Skeletal muscle tissue (tissue), 4 donors: ENCODE data around the gene ZNF513. TPM values are rescaled to one million over a fixed set of nuclear protein-coding genes. Genes with fewer than 3 reads are reported as not detected.
"Not testable (repeated sequence)": the region's sequence is repeated elsewhere in the genome, so short reads cannot be mapped to it uniquely, and the experiment has no call there.

Experiments used
- H3K27ac ChIP-seq: one replicate; pipeline ENCODE4 v1.7.0; 2013; ENCODE audit warnings: mild to moderate bottlenecking, low read depth, low read length, inconsistent platforms
- H3K27me3 ChIP-seq, 3 donors: one replicate each; pipeline ENCODE4 v1.7.0; 2013; ENCODE audit warnings: low read length in 3 of 3; ENCODE audit not compliant: control insufficient read depth in 3 of 3, insufficient read depth in 3 of 3
- H3K36me3 ChIP-seq, 3 donors: one replicate each; pipeline ENCODE4 v1.7.0; 2013; ENCODE audit warnings: low read length in 3 of 3; ENCODE audit not compliant: control insufficient read depth in 3 of 3, insufficient read depth in 3 of 3
- H3K4me1 ChIP-seq, 3 donors: one replicate each; pipeline ENCODE4 v1.7.0; 2013; ENCODE audit warnings: low read length in 3 of 3, mild to moderate bottlenecking in 3 of 3; ENCODE audit not compliant: control insufficient read depth in 3 of 3, insufficient read depth in 3 of 3
- H3K4me3 ChIP-seq, 3 donors: one replicate each; pipeline ENCODE4 v1.7.0; 2013; ENCODE audit warnings: low read length in 3 of 3
- H3K9ac ChIP-seq, 3 donors: one replicate each; pipeline ENCODE4 v1.7.0; 2013; ENCODE audit warnings: low read length in 3 of 3, mild to moderate bottlenecking in 3 of 3, moderate library complexity in 2 of 3, low read depth in 1 of 3
- H3K9me3 ChIP-seq, 3 donors: one replicate each; pipeline ENCODE4 v1.7.0; 2013; ENCODE audit warnings: low read length in 3 of 3; ENCODE audit not compliant: control insufficient read depth in 3 of 3
- total RNA-seq: library from RNA; depleted of rRNA; stranded (reverse); fragments of >200 nt; gene quantifications from one replicate; pipeline ENCODE4 v1.2.3, GENCODE V29; 2014
- donor health status: Osteomylitis.

Gene ZNF513
- total RNA-seq, 1 donor from 2014 or later = 7.3 TPM

- H3K9ac ChIP-seq = peak within 1 kb of the TSS; percentile 91 to 97 (median 96)
- no peaks in the 10 kb centered on the region for H3K27me3 ChIP-seq
- no peaks in the 10 kb centered on the region for H3K36me3 ChIP-seq
- H3K9me3 ChIP-seq = no peaks in the 10 kb centered on the region
- H3K4me3 ChIP-seq = peak within 1 kb of the TSS; percentile 91 to 99 (median 99)
- H3K27ac ChIP-seq = peak within 1 kb of the TSS; percentile 83
- H3K4me1 ChIP-seq = peaks cover 27 to 43% (median 30%) of the 10 kb centered on the region in 3 donors
Observed at GRCh38 chr2:27356382-27357181, 24.0 kb downstream of the ZNF513 start, which contains the start of gene GTF3C2. GTF3C2 (minus strand) TSS chr2:27356764; CDS start chr2:27343554, 13,210 bp downstream.

- no peaks in the 10 kb centered on the region for H3K36me3 ChIP-seq
- no peaks in the 10 kb centered on the region for H3K27me3 ChIP-seq
- no peaks in the 10 kb centered on the region for H3K9me3 ChIP-seq
- peaks cover 27 to 43% (median 30%) of the 10 kb centered on the region in 3 donors for H3K4me1 ChIP-seq
- peak overlapping the region; percentile 91 to 97 (median 96) for H3K9ac ChIP-seq
- H3K4me3 ChIP-seq = peak overlapping the region; percentile 91 to 99 (median 99)
- H3K27ac ChIP-seq = peak overlapping the region; percentile 83
Observed at GRCh38 chr2:27356056-27356381, 24.5 kb downstream of the ZNF513 start.

GRCh38 chr2:27354597-27354927 is 26.0 kb downstream of the ZNF513 start:
- Histone ChIP-seq H3K9ac (no peak overlapping the region), H3K36me3 (no peaks in the 10 kb centered on the region), H3K27ac (no peak overlapping the region), H3K27me3 (no peaks in the 10 kb centered on the region), H3K9me3 (no peaks in the 10 kb centered on the region), H3K4me1 (peaks cover 27 to 43% (median 30%) of the 10 kb centered on the region in 3 donors), H3K4me3 (no peak overlapping the region)

- peaks cover 27 to 43% (median 30%) of the 10 kb centered on the region in 3 donors for H3K4me1 ChIP-seq
- H3K36me3 ChIP-seq = no peaks in the 10 kb centered on the region
- no peak overlapping the region for H3K27ac ChIP-seq
- no peak overlapping the region for H3K4me3 ChIP-seq
- H3K9me3 ChIP-seq = no peaks in the 10 kb centered on the region
- H3K27me3 ChIP-seq = no peaks in the 10 kb centered on the region
- peak overlapping the region in 1 of 3 donors; percentile 43 for H3K9ac ChIP-seq
Observed at GRCh38 chr2:27353762-27354596, 26.6 kb downstream of the ZNF513 start.

GRCh38 chr2:27353386-27353761 is 27.2 kb downstream of the ZNF513 start:
- H3K27me3 ChIP-seq, H3K9me3 ChIP-seq, H3K36me3 ChIP-seq, H3K27ac ChIP-seq, H3K4me3 ChIP-seq: not testable (repeated sequence)
- peak overlapping the region in 1 of 3 donors; percentile 43 for H3K9ac ChIP-seq
- peaks cover 26 to 42% (median 29%) of the 10 kb centered on the region in 3 donors for H3K4me1 ChIP-seq

- no peak overlapping the region for H3K9ac ChIP-seq
- peaks cover 19 to 30% (median 22%) of the 10 kb centered on the region in 3 donors for H3K4me1 ChIP-seq
- no peaks in the 10 kb centered on the region for H3K27me3 ChIP-seq
- no peak overlapping the region for H3K27ac ChIP-seq
- H3K36me3 ChIP-seq = no peaks in the 10 kb centered on the region
- no peaks in the 10 kb centered on the region for H3K9me3 ChIP-seq
- no peak overlapping the region for H3K4me3 ChIP-seq
Observed at GRCh38 chr2:27351802-27352598, 28.5 kb downstream of the ZNF513 start.

GRCh38 chr2:27350106-27350693 is 30.3 kb downstream of the ZNF513 start:
- Histone ChIP-seq H3K4me1 (peaks cover 12 to 16% (median 12%) of the 10 kb centered on the region in 3 donors), H3K9me3 (no peaks in the 10 kb centered on the region), H3K4me3 (no peak overlapping the region)

GRCh38 chr2:27347641-27348040 is 32.9 kb downstream of the ZNF513 start:
- H3K27me3 ChIP-seq = no peaks in the 10 kb centered on the region
- no peaks in the 10 kb centered on the region for H3K4me1 ChIP-seq
- no peak overlapping the region for H3K27ac ChIP-seq
- H3K36me3 ChIP-seq = peaks cover 2 to 7% (median 5%) of the 10 kb centered on the region in 3 donors
- no peak overlapping the region for H3K4me3 ChIP-seq
- no peaks in the 10 kb centered on the region for H3K9me3 ChIP-seq
- no peak overlapping the region for H3K9ac ChIP-seq

More at GRCh38 chr2:27350106-27350693, 30.3 kb downstream of the ZNF513 start:
- Histone ChIP-seq H3K27me3 (no peaks in the 10 kb centered on the region), H3K9ac (no peak overlapping the region), H3K27ac (no peak overlapping the region), H3K36me3 (no peaks in the 10 kb centered on the region)

GRCh38 chr2:27336173-27336572 is 44.4 kb downstream of the ZNF513 start:
- Histone ChIP-seq H3K4me1 (no peaks in the 10 kb centered on the region), H3K27ac (no peak overlapping the region), H3K9me3 (no peaks in the 10 kb centered on the region), H3K9ac (no peak overlapping the region), H3K36me3 (peaks cover 46 to 67% (median 52%) of the 10 kb centered on the region in 3 donors), H3K4me3 (no peak overlapping the region), H3K27me3 (no peaks in the 10 kb centered on the region)
